H1 (cell line): ENCODE data around the gene WAC. TPM values are rescaled to one million over a fixed set of nuclear protein-coding genes. Genes with fewer than 3 reads are reported as not detected.

Source experiments
- CTBP2 ChIP-seq: IDR thresholded peaks from 2 replicates; pipeline ENCODE4 v1.7.0; 2011; ENCODE audit warnings: borderline replicate concordance, mild to moderate bottlenecking, moderate library complexity, mixed read lengths, low read length; ENCODE audit not compliant: insufficient read depth, insufficient read length
- GABPA ChIP-seq: IDR thresholded peaks from 2 replicates; pipeline ENCODE4 v1.6.1; 2011; ENCODE audit warnings: mild to moderate bottlenecking, low read length, moderate library complexity, borderline replicate concordance; ENCODE audit not compliant: insufficient read depth
- HDAC2 ChIP-seq, 2 experiments: fragments of 300-600 bp in 1 of 2; sonication (generic) in 1 of 2; IDR thresholded peaks; 2 replicates each; pipeline ENCODE4 v1.6.1; 2011 to 2012; ENCODE audit warnings: low read depth in 2 of 2, low read length in 2 of 2, mild to moderate bottlenecking in 2 of 2, moderate library complexity in 2 of 2, borderline replicate concordance in 1 of 2, inconsistent platforms in 1 of 2
- RBBP5 ChIP-seq: IDR thresholded peaks from 2 replicates; pipeline ENCODE4 v1.7.1; 2012; ENCODE audit warnings: low read depth, mild to moderate bottlenecking, inconsistent platforms, low read length, moderate library complexity, borderline replicate concordance
- SP1 ChIP-seq: IDR thresholded peaks from 2 replicates; pipeline ENCODE4 v1.6.1; 2011; ENCODE audit warnings: low read depth, low read length
- polyA plus RNA-seq, 7 experiments: library from polyadenylated mRNA; depleted of rRNA in 3 of 7; stranded (reverse) in 5 of 7; unstranded in 2 of 7; fragments of >200 nt in 5 of 7; fragments of 200-250 nt in 2 of 7; gene quantifications; 1 replicate in 5 of 7; 2 replicates in 1 of 7; 4 replicates in 1 of 7; pipeline versions ENCODE4 v1.2.1 to v1.2.3, GENCODE V29; 2011 to 2013; ENCODE audit warnings: missing spikeins in 2 of 7, mixed read lengths in 2 of 7
- total RNA-seq: library from RNA; stranded (reverse); fragmentation: NEBNext Ultra II Directional; extraction: Animal tissue kit (Norgen Biotek cat#: 25700); gene quantifications from 2 replicates; pipeline ENCODE4 v1.2.1, GENCODE V29; 2021

Gene WAC
- total and polyA plus RNA-seq, 2 of the 8 experiments (the other 6 are each of a cell fraction or from before 2014, with no cell fraction given), result 72.9 to 128 TPM

GRCh38 chr10:28580825-28581224 is 47.9 kb downstream of the WAC start (continued):
- TF ChIP-seq CTBP2 (no peak), HDAC2 (IDR thresholded peaks at IDR 0.05; ENCODE audit: borderline replicate concordance in 1 of 2, low read depth in 2 of 2, low read length in 2 of 2) (no peak), GABPA (no peak), SP1 (no peak), RBBP5 (no peak)
